HG03558 (cell line): ENCODE measurements around the gene CALHM6.

ENCODE experiments used
- ATAC-seq: cut with Tn5 transposase; IDR thresholded peaks from one replicate; pipeline ENCODE4 v1.9.1; 2021; ENCODE audit warnings: moderate number of reproducible peaks; ENCODE audit not compliant: unreplicated experiment; ENCODE audit errors: extremely low read depth

Gene CALHM6

DNA sequence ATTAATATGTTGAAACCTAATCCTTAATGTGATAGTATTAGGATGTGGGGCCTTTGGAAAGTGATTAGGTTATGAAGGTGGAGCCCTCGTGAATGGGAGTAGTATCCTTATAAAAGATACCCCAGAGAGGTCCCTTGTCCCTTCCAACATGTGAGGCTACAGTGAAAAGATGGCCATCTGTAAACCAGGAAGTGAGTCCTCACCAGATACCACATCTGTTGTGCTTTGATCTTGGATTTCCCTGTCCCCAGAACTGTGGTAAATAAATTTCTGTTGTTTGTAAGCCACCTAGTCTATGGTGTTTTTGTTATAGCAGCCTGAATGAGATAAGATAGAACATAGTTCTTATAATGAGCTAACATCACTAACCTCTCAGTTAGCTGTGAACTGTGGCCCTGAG, 16.6 kb upstream of the CALHM6 start:
- no peak for ATAC-seq

DNA sequence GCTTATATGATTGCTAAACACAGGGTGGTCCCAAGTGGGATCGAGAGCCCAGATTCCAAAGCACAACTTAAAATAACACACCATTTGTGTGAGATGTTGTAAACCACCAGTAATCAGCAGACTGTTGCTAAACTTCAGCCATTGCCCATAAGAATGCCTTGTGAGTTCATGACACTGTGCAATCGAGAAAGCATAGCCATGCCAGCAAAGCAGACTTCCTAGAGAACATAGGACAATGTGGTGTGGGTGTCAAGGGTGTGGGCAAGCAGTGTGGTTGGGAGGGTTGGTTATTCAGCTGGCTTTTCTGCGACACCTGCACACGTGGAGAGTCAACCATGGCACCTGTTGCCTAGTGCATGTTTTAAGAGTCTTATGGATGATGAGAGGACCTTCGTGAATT, 16.1 kb upstream of the CALHM6 start:
- ATAC-seq = no peak

GRCh38 chr6:116446399-116446798, 14.8 kb upstream of the CALHM6 start:
- no peak for ATAC-seq

GRCh38 chr6:116447052-116447451, 14.1 kb upstream of the CALHM6 start:
- ATAC-seq = no peak

GRCh38 chr6:116447496-116448011, 13.6 kb upstream of the CALHM6 start:
- ATAC-seq = no peak

DNA sequence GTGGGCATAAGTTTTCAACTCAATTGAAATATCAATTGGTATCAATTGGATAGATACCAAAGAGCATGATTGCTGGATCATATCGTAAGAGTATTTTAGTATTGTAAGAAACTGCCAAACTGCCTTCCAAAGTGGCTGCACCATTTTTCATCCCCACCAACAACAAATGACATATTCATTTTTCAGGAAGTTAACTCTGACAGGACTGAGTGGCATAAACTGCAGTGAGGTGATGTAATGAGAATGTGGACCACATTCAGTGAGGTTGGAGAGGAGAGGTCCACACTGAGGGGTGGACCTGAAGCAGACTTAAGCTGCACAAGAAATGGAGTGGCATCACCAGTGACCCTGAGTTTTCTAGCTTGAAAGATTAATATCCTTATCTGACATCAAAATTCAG, 11.6 kb upstream of the CALHM6 start:
- ATAC-seq = no peak

DNA sequence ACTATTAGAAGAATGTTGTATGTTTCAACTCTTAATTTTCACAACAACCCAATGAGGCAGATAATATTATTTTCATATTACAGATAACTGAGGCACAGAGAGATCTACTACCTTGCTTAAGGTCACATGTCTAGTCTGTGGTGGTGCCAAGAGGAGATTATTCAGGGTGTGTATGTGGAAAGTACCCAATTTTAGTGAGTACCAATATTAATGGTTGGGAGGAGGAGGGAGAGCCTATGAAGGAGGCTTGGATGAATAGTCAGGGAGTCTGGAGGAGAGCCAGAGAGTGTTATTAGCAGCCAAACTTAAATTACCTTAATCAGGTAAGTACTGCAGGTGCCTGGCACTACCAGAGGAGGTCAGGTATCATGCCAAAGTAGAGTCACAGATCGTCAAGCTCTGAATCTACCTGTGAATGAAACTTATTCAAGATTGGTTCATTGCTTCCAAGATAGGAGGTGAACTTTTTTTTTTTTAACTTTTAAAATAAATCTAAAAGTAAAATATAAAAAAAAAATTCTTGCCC, 10.9 kb upstream of the CALHM6 start:
- no peak for ATAC-seq

GRCh38 chr6:116450769-116451740, 10.1 kb upstream of the CALHM6 start:
- ATAC-seq = peak; percentile 74

DNA sequence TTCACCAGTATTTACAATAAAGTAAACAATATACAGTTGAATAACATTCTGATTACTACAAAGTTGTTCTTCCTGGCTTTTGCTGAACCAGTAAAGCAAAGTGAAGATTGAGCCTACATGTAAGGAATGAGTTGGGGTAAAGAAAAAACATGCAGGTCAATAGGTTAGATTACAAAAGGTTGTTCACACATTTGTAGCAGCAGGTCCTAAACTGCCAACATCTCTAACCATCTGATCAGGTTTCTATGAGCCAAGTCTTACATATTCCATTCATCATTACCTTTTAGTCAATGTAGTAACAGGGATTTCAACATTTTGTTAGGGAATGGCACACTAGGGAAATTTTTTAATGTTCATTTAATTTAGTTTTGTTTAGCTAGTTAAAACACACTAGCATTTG, 9.3 kb upstream of the CALHM6 start:
- no peak for ATAC-seq

- ATAC-seq = no peak
These were observed 8.6 kb upstream of the CALHM6 start for GRCh38 chr6:116452531-116452930.

DNA sequence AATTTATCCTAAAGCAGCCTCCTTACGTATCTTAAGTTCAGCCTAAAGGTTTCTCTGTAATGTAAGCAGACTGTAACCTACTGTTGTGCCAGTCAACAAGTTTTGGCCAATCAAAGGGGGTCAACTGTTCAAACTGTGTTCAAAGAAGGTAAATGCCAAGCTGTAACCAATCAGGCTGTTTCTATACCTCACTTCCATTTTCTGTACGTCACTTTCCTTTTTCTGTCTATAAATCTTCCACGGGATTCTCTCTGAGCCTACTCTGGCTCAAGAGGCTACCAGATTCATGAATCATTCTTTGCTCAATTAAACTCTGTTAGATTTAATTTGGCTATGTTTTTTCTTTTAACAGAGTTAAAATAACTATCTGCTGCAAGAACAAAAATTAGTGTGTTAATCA, 5.1 kb upstream of the CALHM6 start:
- no peak for ATAC-seq

GRCh38 chr6:116456927-116457326, 4.2 kb upstream of the CALHM6 start:
- no peak for ATAC-seq

DNA sequence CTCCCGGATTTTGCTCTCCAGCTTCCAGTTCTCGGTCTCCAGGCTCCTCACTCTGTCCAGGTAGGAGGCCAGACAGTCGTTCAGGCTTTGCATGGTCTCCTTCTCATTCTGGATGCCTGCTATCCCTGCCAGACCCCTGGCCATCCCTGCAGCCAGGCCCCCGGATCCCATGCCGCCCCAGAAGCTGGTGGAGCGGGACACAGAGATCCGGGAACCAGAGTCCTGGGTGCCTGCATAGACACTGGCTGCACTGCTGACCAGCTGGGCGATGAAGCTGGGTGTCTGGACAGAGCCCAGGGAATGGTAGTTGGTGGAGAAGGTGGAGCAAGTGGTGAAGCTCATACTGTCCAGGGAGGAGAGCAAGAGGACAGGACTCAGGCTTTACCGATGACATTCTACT, 2.9 kb upstream of the CALHM6 start:
- no peak for ATAC-seq

DNA sequence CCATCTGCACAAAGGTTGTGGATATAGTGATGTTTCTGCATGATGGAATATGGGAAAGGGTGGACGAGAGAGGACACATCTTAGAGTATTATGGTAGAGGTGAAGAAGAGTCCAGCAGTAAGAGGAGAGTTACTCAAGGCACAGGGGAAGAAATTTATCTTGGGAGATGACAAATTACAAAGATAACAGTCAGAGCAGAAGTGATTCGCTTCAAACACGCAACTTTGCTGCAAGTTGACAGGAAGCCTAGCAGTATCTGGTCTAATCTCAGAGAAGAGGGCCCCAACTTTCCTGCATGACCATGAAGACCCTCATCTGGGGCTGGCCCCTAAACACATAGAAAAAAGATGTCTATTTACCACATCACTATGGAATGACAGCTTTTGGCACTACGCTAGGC, 1.2 kb upstream of the CALHM6 start:
- no peak for ATAC-seq

DNA sequence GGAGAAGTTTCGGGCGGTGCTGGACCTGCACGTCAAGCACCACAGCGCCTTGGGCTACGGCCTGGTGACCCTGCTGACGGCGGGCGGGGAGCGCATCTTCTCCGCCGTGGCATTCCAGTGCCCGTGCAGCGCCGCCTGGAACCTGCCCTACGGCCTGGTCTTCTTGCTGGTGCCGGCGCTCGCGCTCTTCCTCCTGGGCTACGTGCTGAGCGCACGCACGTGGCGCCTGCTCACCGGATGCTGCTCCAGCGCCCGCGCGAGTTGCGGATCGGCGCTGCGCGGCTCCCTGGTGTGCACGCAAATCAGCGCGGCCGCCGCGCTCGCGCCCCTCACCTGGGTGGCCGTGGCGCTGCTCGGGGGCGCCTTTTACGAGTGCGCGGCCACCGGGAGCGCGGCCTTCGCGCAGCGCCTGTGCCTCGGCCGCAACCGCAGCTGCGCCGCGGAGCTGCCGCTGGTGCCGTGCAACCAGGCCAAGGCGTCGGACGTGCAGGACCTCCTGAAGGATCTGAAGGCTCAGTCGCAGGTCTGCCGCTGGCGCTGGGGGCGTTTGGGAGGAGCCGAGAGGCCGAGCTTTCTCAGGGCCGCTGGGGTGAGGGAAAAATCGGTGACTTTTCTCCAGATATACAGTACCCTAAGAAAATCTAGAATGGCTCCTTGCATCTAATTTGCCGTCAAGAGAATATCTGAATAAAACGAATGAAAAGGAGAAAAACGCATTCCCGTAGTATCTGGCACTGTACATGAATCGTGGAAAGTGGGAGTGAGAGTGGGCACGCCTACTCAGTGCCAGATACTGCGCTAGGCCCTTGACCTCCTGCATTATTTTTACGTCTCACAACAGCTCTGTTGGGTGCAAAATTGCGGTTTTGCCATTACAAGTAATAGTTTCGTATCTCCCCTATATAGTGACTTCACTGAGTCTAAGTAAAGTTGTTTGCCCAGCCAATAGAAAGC, 1.0 kb downstream of the CALHM6 start:
- peak; percentile 88 for ATAC-seq

- no peak for ATAC-seq
These were observed 2.1 kb downstream of the CALHM6 start for GRCh38 chr6:116463301-116463700.

DNA sequence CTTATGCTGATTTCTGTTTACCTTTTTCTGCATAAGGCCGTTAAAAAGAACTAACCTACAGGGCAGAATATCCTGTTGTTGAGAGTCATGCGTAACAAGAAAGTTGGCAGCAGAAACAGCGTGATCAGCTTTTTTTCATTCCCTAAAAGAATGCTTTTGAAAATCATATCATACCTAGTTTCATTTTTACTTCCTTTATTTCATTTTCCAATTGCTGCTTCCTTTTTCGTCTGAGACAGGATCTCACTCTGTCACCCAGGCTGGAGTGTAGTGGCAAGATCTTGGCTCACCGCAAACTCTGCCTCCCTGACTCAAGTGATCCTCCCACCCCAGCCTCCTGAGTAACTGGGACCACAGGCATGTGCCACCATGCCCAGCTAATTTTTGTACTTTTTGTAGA, 4.1 kb downstream of the CALHM6 start:
- ATAC-seq = no peak

GRCh38 chr6:116467096-116467495, 5.9 kb downstream of the CALHM6 start:
- ATAC-seq = no peak

GRCh38 chr6:116467514-116467913, 6.3 kb downstream of the CALHM6 start:
- no peak for ATAC-seq

DNA sequence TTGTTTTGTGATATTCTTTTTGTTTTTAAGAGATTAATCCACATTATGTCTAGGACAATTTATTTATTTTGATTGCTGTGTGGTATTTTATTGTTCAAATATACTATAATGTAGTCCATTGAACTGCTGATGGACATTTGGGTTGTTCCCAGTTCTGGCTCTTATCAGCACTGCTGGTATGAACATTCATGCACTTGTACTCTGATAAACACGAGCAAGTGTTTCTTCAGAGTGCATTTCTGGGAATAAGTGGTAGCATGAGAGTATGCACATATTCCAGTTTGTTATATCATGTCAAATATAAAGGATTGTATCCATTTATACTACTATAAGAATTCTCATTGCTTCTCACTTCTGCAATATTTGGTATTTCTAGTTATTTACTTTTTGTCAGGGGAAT, 7.1 kb downstream of the CALHM6 start:
- no peak for ATAC-seq

DNA sequence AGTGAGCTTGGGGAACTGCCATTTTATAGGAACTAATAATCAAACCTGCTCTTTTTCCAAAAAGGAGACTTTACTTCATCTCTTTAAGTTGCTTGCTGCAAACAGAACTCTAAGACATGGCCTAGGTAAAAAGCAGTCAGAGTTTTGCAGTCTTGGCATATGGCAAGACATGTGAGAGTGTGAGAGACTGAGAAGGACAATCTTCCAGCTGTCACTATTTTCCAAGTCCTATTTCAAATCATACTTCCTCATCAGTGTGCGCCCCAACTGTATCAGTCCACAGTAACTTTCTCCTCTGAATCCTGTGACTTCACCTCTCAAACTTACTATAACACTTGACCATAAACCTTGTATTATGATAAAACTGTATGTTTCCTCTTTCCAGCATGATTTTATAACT, 10.4 kb downstream of the CALHM6 start:
- no peak for ATAC-seq
